ENCODE data around the gene UGT1A10.
A peak's percentile ranks its signal among the peaks of the same experiment; 100 is the strongest.

Gene UGT1A10

DNA sequence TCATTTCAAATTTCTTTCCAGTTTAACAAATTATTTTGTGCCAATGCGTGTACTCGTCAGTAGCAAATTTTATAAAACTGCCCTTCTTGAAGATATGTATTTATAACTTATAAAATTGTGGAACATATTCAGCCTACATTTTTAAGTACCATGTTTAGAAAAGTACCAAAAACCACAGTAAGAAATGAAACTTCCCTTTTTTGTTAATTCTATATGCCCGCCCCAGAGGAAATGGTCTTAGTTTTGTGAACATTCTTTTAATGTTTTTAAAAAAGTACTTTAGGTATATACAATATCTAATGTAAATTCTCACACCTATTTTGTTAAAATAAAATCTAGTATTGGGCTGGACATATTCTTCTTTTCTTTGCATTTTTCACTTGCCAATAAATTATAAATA, 36.6 kb downstream of the UGT1A10 start:
- TF ChIP-seq, protein P1, sequence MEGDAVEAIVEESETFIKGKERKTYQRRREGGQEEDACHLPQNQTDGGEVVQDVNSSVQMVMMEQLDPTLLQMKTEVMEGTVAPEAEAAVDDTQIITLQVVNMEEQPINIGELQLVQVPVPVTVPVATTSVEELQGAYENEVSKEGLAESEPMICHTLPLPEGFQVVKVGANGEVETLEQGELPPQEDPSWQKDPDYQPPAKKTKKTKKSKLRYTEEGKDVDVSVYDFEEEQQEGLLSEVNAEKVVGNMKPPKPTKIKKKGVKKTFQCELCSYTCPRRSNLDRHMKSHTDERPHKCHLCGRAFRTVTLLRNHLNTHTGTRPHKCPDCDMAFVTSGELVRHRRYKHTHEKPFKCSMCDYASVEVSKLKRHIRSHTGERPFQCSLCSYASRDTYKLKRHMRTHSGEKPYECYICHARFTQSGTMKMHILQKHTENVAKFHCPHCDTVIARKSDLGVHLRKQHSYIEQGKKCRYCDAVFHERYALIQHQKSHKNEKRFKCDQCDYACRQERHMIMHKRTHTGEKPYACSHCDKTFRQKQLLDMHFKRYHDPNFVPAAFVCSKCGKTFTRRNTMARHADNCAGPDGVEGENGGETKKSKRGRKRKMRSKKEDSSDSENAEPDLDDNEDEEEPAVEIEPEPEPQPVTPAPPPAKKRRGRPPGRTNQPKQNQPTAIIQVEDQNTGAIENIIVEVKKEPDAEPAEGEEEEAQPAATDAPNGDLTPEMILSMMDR (conservative IDR thresholded peaks at IDR 0.05; ENCODE audit: control insufficient read depth, insufficient read depth, low read depth, low read length): no peak
- no peak overlapping the region for H3K4me3 ChIP-seq (ENCODE audit: control insufficient read depth, low read depth, low read length)
- no peak for DNase-seq (ENCODE audit: low read depth)

- TF ChIP-seq, protein P1 (conservative IDR thresholded peaks at IDR 0.05; ENCODE audit: control insufficient read depth, insufficient read depth, low read depth, low read length): no peak
- DNase-seq (ENCODE audit: low read depth): no peak
- H3K4me3 ChIP-seq (ENCODE audit: control insufficient read depth, low read depth, low read length): no peak overlapping the region
Measured at GRCh38 chr2:233673896-233674295, 37.6 kb downstream of the UGT1A10 start.

GRCh38 chr2:233674314-233674713, 38.1 kb downstream of the UGT1A10 start:
- DNase-seq (ENCODE audit: low read depth): no peak
- no peak overlapping the region for H3K4me3 ChIP-seq (ENCODE audit: control insufficient read depth, low read depth, low read length)
- TF ChIP-seq, protein P1 (conservative IDR thresholded peaks at IDR 0.05; ENCODE audit: control insufficient read depth, insufficient read depth, low read depth, low read length): no peak

DNA sequence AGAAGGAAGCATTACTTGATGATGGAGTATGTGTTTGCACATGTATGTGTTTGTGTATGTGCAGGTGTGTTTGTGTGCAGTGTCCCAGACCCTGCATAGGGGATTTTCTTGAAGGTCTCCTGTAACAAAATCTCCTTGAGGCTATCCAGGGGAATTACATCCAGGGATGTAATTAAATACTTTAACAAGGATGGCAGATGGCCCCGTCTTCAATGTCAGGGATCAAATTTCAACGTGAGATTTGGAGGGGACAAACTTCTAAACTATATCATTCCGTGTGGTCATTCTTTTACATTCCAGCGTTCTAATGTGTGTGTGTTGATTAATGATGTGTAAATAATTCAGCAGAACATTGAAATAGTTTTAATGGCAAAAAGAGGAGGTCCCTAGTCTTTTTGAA, 38.7 kb downstream of the UGT1A10 start:
- DNase-seq (ENCODE audit: low read depth): no peak
- no peak overlapping the region for H3K4me3 ChIP-seq (ENCODE audit: control insufficient read depth, low read depth, low read length)
- TF ChIP-seq, protein P1 (conservative IDR thresholded peaks at IDR 0.05; ENCODE audit: control insufficient read depth, insufficient read depth, low read depth, low read length): no peak

- TF ChIP-seq, protein P1 (conservative IDR thresholded peaks at IDR 0.05; ENCODE audit: control insufficient read depth, insufficient read depth, low read depth, low read length): no peak
- H3K4me3 ChIP-seq (ENCODE audit: control insufficient read depth, low read depth, low read length): no peak overlapping the region
- peak; percentile 5 for DNase-seq (ENCODE audit: low read depth)
Measured at GRCh38 chr2:233676046-233676445, 39.8 kb downstream of the UGT1A10 start.

- TF ChIP-seq, protein P1 (conservative IDR thresholded peaks at IDR 0.05; ENCODE audit: control insufficient read depth, insufficient read depth, low read depth, low read length): no peak
- no peak overlapping the region for H3K4me3 ChIP-seq (ENCODE audit: control insufficient read depth, low read depth, low read length)
- no peak for DNase-seq (ENCODE audit: low read depth)
Measured at GRCh38 chr2:233679196-233679595, 42.9 kb downstream of the UGT1A10 start.

All from fibroblast of mammary gland (primary cell).